ENCODE results near the gene TLR5. TPM values are rescaled to one million over a fixed set of nuclear protein-coding genes. Genes with fewer than 3 reads are reported as not detected.
A peak's percentile ranks its signal among the peaks of the same experiment; 100 is the strongest.

Gene TLR5
- total RNA-seq, 1 donor: 0.36 TPM

- peak; percentile 67 for DNase-seq (ENCODE audit: low read depth)
- TF ChIP-seq CTCF (IDR thresholded peaks at IDR 0.05; ENCODE audit: insufficient read depth, low read length): no peak
- no peak overlapping the region for H3K4me3 ChIP-seq (ENCODE audit: low read depth, low read length)
These were observed 55.5 kb downstream of the TLR5 start for GRCh38 chr1:223087291-223088255.

GRCh38 chr1:223084464-223084866 is 58.6 kb downstream of the TLR5 start:
- DNase-seq (ENCODE audit: low read depth): peak; percentile 14
- no peak for TF ChIP-seq CTCF (IDR thresholded peaks at IDR 0.05; ENCODE audit: insufficient read depth, low read length)
- no peak overlapping the region for H3K4me3 ChIP-seq (ENCODE audit: low read depth, low read length)

- H3K4me3 ChIP-seq (ENCODE audit: low read depth, low read length): no peak overlapping the region
- no peak for TF ChIP-seq CTCF (IDR thresholded peaks at IDR 0.05; ENCODE audit: insufficient read depth, low read length)
- DNase-seq (ENCODE audit: low read depth): no peak
These were observed 59.2 kb downstream of the TLR5 start for GRCh38 chr1:223083831-223084230.

- no peak for DNase-seq (ENCODE audit: low read depth)
- TF ChIP-seq CTCF (IDR thresholded peaks at IDR 0.05; ENCODE audit: insufficient read depth, low read length): no peak
- no peak overlapping the region for H3K4me3 ChIP-seq (ENCODE audit: low read depth, low read length)
These were observed 60.1 kb downstream of the TLR5 start for GRCh38 chr1:223082914-223083313.

GRCh38 chr1:223081181-223081994 is 61.7 kb downstream of the TLR5 start:
- TF ChIP-seq CTCF (IDR thresholded peaks at IDR 0.05; ENCODE audit: insufficient read depth, low read length): peak; percentile 88
- H3K4me3 ChIP-seq (ENCODE audit: low read depth, low read length): peak overlapping the region; percentile 54
- DNase-seq (ENCODE audit: low read depth): peak; percentile 91

GRCh38 chr1:223079498-223079897 is 63.5 kb downstream of the TLR5 start:
- H3K4me3 ChIP-seq (ENCODE audit: low read depth, low read length): no peak overlapping the region
- TF ChIP-seq CTCF (IDR thresholded peaks at IDR 0.05; ENCODE audit: insufficient read depth, low read length): no peak
- no peak for DNase-seq (ENCODE audit: low read depth)
